ENCODE measurements around the gene PIEZO2.

The PIEZO2 gene

DNA sequence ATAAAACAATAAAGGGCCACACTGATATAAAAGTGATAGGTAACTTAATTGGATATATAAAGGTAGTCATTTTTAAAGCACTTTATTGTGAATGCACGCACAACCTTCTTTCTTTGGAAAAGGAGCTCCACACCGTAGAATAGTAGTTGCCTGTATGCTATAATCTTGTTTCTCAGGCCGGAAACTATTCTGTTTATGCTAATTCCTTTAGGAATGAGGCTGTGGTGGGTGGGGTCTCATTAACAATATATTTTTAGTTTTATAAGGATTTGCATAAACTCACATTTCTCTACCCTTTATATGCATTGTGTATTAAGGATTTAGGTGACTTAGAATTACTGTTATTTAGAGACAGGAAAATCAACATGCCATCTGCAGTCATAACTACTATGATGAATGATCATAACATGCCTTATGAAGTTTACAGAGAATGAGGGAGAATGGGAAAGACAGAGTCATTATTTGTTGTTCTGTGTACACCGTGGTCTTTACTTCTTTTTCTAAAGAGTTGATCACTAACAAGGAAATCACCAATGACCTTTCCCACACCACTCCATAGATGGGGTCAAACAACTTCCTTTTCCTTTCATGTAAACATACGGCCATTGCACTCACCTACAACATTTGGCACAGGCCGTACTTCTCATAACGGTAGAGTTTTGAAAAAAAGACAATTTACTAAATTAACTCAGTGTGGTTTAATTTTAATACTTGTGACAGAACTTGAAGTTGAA, 84.5 kb downstream of the PIEZO2 start:
- no peak for DNase-seq (ENCODE audit: low read depth)

DNA sequence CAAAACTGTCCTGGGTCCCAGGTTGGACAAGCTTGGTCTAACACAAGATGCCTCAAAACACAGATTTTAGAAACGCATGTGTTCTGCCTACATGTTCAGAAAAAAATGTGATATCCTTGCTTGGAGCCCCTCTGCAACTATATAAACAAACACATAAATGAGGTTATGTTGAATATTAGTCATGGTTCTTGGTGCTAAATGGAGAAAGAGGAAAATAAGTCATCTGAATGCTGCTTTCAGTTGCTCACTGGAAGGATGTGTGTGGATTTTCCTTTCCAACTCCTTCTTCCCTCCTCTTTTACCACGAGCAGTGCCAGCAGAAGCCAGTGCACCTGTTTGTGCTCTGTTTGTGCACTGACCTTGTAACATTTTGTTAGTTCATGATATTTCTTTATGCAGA, 85.3 kb downstream of the PIEZO2 start:
- DNase-seq (ENCODE audit: low read depth), result no peak

DNA sequence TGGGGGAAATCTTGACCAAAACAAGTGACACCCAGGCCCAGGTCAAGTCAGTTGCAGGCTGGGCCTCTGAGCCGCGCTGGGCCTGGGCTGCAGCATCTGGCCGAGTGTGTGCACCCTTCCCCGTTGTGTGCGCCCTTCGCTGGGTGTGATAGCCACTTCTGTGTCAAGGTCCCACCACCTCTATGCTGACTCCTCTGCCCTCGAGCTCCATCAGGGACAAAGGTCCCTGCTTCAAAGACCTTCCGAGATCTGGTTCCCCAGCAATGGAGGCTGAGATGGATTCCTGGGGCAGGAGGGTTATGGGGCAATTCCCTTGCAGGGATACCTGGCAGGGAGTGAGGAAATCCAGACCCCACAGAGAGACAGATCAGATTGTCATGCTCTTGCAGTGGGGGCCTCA, 93.6 kb downstream of the PIEZO2 start:
- no peak for DNase-seq (ENCODE audit: low read depth)

DNA sequence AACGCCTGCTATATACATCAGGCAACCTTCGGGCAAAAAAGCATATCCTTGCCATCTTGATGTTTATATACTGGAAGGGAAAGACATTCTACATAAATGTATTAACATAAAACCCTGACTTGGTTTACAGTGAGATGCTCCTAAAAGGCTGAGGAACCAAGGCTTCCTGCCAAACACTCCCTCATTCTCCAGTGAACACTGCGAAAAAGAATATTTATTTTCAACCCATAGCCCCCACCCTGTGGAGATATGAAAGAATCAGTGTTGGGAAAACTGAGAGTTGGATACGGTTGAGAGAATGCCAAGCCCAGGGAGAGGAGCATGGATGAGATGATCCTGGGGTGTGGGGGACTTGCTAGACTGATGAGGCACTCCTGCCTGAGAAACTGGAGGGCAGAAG, 94.9 kb downstream of the PIEZO2 start:
- no peak for DNase-seq (ENCODE audit: low read depth)

DNA sequence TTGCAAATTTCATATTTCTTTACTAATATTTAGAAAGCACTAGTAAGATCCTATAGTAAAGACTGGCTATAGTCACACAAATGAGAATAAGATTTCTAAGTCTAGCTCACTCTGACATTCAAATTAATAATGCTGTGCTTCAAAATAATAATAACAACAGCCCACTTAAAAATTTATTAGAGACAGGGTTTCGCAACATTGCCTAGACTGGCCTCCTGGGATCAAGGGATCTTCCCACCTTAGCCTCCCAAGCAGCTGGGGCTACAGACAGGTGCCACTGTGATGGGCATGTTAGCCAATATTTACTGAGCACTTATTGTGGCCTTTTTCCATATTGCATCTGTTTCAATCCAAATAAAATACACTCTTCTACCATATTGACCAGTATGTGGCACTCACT, 96.1 kb downstream of the PIEZO2 start:
- DNase-seq (ENCODE audit: low read depth), result no peak

DNA sequence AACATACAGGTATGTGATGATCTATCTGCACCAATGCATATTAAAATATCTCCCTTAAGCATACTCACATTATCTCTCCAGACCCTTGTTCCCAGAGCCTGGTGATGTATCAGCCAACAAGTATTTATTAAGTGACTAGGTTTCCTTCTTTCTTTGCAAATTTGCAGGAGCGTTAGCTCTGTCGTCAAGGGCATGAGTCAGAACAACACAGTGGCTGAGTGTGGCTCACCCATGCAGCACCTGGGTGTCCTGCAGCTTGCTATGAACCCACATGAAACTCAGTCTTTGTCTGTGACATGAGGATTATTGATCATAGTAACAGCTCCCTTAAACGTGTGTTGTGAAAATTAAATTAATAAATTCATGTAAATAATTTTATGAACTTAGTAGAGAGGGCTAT, 96.6 kb downstream of the PIEZO2 start:
- no peak for DNase-seq (ENCODE audit: low read depth)

DNA sequence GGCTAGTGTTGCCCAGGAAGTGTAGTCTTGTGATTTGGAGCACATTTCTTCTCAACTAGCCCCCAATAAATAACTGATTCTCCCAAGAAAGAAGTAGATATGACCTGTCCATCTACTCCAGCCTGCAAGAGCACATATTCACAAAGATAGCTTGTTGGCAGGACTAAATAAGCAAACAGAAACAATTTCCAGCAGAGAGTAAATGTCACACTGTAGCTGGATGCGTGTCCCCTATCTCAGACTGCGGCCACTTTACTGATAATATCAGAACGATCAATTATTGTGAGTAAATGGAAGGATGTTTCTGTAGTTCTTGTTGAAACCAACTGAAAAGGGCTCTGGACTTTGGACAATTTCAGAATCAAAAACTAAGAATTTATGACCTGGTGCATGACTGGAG, 97.9 kb downstream of the PIEZO2 start:
- no peak for DNase-seq (ENCODE audit: low read depth)

DNA sequence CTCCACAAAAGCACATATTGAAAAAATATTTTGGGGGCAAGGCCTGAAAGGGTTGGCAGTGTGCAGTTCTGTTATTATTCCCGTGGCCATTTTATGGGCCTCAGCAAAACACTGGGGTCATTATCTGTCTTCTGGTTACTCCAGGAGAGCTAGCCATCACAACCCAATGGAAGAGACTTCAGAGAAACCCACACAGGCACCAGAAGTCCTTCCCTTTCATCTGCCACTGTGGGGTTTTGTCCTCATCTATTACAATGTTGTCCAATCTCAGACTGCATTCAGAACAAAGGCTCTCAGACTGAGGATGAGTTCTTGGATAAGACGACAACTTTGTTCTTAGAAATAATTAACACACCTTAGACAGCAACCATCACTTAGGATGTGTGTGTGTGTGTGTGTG, 98.4 kb downstream of the PIEZO2 start:
- no peak for DNase-seq (ENCODE audit: low read depth)

DNA sequence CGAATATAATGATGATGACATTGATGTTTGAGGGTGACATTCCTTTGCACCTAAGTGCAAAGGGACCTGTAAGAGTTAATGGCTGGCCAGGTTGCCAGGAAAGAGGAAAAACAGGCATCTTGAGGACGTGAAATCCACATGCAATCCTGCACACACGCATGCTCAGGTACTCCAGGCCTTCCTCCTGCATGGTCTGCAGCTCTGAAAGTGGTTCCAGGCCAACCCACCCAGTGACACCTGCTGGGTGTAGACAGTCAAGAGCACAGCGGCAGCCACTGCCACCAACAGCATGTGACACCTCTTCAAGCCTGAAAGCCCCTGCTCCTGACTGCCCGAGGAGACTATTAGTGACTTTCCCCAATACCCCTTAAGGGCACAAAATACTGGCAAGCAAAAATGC, 101.6 kb downstream of the PIEZO2 start:
- DNase-seq (ENCODE audit: low read depth), result no peak

DNA sequence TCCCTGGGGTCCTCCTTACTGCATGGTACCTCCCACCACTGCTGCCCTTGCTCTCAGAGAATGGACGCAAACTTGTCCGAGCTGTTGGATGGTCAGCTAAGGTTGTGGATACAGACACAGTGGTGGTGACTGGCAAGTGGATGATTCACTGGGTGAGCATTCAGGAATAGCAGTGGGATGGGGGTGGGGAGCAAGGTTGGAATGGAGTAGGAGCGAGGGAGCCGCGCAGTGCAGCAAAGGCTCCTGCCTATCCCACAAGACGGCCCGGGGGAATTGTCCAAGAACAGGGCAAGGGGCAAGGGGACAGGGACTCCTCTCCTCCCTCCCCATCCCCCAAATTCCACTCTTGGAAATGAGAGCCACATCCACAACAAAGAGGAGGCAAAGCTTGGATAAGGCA, 102.2 kb downstream of the PIEZO2 start:
- no peak for DNase-seq (ENCODE audit: low read depth)

DNA sequence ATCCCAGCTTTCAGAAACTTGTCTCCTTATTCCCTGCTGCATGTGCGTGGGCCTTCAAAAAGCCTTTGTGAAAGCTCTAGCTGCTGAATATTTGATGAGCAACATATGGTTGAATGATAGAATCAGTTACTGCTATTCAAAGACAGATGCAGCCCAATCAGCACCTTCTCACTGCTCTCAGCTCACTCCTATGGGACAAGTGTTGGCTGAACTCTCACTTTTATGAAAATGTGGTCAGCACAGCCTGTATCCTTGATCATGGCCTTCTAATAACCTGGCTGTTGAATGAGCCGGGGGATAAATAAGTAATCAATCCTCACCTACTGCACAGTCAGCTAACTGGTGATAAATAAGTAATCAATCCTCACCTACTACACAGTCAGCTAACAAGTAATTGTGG, 103.2 kb downstream of the PIEZO2 start:
- DNase-seq (ENCODE audit: low read depth), result no peak

DNA sequence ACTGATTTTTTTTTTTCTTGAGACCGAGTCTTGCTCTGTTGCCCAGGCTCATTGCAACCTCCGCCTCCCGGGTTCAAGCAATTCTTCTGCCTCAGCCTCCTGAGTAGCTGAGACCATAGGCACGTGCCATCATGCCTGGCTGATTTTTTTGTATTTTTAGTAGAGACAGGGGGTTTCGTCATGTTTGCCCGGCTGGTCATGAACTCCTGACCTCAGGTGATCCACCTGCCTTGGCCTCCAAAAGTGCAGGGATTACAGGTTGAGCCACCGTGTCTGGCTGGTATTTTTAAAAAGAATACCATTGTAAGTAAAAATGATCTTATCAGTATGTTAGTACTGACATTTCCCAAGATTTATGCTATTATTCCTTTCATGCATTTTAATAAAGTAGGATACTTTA, 105.7 kb downstream of the PIEZO2 start:
- no peak for DNase-seq (ENCODE audit: low read depth)

DNA sequence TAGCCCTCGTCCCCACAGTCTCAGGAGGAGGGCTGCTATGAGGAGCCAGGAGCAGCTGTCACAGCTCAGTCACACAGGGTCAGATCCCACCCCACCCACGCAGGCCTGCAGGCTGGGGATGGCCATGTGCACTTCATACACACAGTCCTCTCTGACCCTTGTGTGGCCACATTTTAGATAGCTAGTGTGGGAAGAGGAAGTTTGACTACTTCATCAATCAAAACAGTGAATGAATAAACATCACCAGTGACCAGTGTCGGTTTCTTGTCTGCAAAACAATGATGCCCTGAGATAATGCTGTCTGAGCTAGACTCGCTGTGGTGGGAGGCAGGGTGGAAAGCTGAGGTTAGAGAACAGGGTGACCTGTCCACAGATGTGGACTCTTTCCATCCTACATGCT, 107.1 kb downstream of the PIEZO2 start:
- no peak for DNase-seq (ENCODE audit: low read depth)

DNA sequence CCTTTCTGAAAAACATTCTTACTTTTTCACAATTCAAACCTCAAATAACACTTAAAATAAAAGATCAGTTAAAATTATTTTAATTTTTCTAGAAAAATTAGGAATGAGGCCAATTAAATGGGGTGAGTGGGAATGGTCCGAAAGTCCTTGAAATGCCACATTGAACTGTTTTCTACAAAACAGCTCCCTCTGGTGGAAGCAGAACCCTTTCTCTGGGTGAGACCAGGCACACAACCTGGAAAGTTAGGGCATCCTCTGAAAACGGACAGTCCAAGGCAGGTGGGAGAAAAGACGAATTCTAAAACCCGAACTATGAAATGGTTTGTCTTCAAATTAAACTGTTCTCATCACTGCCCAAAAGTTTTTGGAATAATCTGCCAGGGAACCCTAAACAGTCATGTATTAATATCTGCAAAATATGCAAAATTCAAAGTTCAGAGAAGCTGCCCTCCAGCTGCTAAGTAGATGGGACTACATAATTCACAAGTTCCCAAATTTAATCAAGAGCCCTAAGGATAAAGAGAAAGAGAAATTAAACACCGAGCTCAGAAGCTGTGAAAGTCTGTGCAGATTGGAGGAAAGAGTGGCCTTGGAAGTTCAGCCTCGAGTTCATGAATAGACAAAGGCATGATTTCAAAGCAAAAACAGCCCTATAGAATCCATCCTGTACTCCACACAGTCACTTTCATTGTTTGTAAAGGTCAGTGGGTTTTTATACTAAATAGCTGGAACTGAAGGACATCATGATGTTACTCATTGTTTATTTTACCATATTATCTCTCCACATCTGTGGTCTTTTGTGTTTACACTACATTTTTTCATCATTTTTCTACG, 108.3 kb downstream of the PIEZO2 start:
- no peak for DNase-seq (ENCODE audit: low read depth)

DNA sequence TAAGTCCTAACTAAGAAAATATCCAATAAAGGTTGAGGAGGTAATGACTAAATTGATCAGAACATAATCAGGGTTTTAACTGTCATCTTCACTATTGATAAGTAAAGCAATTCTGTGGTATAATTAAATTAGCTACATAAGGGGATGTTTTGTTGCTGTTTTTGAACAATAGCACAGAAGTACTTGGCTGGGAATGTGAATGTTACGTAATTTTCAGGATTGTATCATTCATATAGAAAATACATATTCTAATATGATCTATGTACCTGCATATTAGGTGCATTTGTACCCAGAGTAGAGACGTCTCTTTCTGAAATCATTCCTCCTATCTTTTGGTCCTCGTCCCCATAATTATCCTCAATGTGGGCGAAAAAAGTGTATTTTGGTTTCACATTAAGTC, 109.0 kb downstream of the PIEZO2 start:
- no peak for DNase-seq (ENCODE audit: low read depth)

DNA sequence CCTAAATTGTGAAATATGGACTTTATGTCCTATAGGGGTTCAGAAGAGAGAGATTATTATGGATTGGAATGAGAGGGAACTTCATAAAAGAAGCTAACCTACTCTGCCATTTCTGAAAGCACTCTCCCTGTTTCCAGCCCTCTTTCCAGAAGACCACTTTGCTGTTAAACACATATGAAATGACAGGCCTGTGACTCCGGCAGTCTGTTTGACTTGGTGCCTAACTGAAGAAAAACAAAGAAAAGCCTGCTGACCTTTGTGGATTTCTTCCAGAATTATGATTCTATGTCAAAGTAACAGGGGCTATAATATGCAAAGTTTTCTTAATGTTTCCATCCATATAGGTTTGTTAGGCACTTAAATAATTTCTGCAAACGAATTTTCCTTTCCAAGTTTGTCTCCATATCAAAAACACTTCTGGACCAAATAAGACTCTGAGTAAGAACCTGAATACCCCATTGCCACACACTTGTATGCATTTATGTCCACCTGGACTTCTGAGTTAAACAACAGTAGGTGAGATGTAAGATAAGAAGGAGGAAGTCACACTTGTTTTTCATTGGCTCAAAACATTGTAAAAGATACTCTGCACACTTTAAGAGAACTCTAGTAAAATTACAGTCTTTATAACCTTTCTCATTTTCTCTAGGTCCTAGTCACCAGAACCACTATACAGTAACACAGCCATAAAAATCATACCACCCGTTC, 111.7 kb downstream of the PIEZO2 start:
- no peak for DNase-seq (ENCODE audit: low read depth)

DNA sequence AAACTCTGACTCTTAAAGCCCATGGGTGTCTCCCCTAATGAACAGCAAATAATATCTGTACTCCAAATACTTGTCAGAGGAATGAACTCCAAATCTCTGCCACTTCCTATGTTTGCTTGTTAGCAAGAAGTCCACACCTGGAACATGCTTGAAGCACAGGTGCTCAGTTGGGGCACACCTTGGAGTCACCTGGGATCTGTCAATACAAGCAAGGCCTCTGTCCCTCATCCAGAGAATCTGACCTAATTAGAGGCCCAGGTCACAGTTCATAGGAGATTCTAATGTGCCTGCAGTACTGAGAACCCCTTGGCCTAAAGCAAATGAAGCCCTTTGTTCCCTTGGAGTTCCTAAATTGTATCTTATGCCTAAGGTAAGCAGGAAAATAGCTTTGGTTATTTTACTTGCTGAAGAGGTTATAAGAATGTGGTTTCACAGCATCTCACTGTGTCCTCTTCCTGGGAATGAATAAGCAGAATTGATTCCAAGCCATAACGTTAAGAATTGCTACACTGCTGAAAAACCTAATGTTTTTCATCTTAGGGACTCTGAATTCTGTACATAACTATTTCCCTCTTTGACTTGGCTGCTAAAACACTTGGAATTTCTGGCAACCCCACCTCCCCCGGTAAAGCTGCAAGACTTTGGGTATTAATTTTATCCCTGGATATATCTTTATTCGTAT, 113.4 kb downstream of the PIEZO2 start:
- no peak for DNase-seq (ENCODE audit: low read depth)

DNA sequence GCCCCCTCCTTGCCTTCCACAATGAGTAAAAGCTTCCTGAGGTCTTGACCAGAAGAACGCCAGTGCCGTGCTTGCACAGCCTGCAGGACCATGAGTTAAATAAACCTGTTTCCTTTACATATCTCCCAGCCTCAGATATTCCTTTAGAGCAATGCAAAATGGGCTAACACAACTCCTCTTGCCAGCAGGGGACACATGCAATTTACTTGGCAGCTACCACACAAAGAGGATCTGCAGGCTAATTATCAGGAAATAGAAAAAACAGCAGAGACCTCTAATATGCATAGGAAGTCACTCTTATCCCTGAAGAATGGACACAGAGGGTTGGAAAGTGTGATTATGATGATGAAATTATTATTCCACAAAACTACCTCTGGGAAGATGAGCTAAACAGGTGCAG, 114.0 kb downstream of the PIEZO2 start:
- DNase-seq (ENCODE audit: low read depth), result no peak

DNA sequence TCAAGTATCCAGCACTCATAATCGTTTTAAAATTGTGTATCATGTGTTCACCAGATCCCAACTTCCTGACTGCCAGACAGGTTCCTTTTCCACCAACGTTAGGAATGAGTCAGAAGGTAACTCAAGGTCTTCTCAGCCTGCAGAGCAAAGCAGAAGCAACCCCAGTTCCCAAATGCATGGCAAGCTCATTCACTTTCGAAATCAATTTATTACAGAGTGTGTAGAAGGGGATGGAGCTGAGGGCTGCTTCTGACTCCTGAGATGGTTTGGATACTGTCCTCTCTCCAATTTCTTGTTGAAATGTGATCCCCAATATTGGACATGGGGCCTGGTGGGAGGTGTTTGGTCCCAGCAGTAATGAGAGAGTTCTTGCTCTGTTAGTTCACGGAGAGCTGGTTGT, 114.5 kb downstream of the PIEZO2 start:
- no peak for DNase-seq (ENCODE audit: low read depth)

DNA sequence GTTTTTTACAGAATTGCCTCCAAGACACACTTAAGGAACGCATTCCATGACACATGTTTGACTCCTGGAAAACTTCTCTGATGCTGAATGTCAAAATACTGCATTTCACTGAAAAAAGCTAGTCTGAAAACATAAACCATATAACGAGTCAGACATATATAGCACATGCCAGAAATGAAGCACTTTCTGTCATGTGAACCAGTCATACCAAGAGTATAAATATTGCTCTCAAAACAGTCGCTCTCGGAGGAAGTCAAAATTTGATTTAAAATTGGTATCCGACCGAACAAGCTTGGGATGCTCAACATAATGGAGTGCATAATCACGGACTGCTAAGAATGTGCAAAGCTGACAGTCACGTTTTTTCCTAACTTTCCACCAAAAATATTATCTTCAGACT, 115.9 kb downstream of the PIEZO2 start:
- no peak for DNase-seq (ENCODE audit: low read depth)

DNA sequence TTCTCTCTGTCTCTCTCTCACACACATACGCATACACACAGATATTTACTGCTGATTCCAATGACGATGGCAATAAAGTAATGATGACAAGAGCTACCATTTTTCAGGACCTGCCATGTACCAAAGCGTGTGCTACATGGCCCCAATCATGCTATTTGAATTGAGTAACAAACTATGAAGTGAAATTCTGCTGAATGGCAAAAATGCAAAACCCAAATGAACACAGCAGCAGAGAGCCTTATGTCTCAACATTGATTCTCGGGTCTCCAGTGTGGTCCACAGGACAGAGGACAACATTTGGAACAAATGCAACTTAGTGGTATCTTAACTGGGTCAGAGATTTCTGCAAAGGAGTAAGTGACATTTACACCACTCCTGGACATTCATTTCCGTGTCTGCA, 117.4 kb downstream of the PIEZO2 start:
- no peak for DNase-seq (ENCODE audit: low read depth)

DNA sequence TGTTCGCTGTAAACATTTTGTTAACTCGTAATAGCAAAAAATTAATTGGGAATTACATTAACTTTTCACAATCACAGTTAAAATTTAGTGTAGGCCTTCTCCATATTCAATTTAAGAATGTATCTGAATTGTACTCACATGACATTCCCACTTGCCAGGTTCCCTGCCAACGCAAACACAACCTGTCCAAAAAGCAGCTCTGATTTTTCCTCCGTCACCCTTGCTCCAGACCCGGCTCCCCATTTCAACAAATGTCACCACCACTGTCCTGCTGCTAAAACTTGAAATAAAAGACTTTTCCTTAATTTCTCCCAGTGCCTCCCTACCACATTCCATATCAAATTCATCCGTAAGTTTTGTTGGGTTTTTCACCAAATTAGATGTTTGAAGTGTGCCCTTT, 120.3 kb downstream of the PIEZO2 start:
- DNase-seq (ENCODE audit: low read depth), result no peak
